ENCODE measurements around the gene GPRC5D.

GPRC5D gene

DNA sequence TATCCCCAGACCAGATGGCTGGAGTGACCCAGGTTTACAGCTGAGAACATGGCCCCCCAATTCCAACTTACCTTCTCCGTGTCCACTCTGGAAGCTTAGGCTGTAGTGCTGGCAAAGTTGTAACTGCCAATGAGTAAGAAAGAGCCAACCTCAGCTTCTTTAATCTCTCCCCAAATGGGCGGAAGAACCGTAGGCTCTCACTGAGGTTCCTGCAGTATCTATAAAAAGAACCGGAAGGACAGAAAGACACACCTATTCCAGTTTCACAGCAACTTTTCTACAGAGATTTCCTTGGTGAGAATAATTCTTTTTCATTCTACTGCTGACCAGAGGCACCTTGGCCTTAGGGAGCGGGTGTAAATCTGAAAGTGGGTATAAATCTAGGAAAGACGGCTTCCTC, at the start of gene GPRC5D:
GPRC5D (minus strand) TSS at position 135 of the 400 bp plus-strand sequence. CDS start 1,786 bp downstream, outside the sequence.
- DNase-seq, result no peak

DNA sequence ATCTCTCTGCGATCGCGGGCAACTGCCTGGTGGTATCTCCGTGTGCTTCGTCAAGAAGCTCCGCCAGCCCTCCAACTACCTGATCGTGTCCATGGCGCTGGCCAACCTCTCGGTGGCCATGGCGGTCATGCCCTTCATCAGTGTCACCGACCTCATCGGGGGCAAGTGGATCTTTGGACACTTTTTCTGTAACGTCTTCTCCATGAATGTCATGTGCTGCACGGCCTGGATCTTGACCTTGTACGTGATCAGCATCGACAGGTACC, 49.7 kb upstream of the GPRC5D start:
- no peak for DNase-seq

DNA sequence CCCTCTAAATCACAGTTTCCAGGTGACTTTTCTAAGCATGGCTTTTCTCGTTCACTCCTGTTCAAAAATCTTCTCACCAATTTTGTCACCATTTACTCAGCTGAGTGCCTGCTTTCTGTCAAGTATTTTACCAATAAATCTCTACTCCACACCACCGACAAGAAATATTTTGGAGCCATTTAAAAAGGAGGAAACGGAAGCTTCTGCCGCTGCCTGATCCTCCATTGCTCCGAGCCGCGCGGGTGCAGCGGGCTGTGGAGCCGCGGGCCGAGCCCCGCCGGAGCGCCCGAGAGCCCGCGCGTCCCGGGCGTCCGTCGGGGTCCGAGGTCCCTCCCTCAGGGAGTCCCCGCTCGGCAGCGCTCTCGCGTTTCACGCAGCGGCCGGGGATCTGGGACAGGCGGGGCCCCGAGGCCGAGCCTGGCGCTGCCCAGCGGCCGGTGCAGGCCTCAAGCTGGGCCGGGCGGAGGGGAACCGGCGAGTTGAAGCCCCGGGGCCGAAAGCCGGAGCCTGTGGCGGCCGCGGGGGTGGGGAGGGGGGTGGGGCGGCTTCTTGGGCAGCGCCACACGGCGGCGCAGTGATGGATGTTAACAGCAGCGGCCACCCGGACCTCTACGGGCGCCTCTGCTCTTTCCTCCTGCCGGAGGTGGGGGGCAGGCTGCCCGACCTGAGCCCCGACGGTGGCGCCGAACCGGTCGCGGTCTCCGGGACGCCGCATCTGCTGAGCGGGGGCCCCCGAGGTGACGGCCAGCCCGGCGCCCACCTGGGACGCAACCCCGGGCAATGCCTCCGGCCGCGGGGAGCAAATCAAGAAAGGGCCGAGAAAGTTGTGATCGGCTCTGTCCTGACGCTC, 49.2 kb upstream of the GPRC5D start:
- DNase-seq, result peak; percentile 85

DNA sequence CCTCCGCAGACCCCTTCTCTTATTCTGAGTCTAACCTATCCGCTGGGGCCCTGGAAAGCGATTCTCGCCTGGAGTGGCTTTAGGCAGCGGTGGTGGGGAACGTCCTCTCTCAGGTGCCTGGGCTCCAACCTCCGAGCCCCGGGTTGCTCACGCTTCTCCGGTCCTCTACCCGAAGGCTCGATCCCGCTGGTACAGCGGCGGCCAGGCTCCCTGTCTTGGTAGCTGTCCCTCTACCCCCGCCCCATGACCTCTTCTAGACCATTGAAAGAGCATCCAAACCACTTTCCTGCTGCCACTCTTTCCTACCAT, 48.6 kb upstream of the GPRC5D start:
- DNase-seq, result no peak

DNA sequence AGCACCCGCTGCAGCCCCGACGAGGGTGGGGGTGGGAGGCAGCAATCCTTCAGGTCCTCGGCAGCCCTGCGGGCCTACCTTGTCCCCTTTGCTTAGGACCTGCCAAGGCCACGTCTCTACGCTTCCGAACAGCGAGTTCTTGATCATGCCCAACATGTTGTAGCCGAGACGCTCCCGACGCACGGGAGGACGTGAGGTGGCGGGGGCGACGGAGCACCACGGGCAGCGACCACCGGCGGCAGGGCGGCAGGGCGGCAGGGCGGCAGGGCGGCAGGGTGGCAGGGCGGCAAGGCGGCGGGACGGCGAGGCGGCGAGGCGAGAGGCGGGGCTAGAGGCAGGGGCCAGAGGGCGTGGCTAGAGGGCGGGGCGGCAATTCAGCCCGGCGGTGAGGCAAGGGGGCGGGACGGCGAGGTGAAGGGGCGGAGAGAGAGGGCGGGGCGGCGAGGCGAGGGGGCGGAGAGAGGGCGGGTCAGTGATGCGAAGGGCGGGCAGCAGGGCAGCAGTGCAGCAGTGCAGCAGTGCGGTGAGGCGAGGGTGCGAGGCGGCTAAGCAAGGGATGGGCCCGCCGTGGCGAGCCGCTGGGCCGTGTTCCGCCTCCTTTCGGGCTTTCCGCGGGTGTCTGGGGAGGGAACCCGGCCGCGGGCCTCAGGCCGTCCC, 48.1 kb upstream of the GPRC5D start, which contains the start of gene HEBP1:
HEBP1 (minus strand) TSS at position 307 of the 657 bp plus-strand sequence; CDS start at position 156, 151 bp downstream.
- DNase-seq, result peak; percentile 97

DNA sequence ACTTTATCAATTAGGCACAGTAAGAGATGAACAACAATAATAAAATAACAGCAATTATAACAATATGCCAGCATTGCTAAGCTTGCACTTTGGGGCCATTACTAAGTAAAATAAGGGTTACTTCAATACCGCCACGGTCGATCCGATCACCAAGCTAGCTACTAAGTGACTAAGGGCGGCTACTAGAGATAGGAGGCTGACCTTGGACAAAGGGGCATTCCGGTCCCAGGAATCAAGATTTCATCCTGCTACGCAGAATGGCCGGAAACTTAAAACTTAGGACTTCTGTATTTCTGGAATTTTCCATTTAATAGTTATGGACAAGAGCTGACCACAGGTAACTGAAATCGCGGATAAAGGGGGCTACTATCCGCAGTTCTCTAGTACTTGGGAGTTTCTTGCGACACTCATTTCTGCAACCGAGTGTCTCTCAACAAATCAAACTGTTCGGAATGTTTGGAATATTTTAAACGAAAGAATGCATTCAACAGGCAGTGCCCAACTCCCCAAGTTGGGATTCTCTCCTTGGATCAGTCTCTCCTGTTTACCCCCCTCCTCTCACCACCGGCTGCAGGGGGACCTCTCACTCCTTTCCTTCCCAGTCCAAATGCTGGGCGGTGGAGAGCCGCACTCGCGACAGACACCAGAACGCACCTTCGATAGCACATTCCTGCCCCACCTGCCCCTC, 47.4 kb upstream of the GPRC5D start:
- DNase-seq, result no peak

DNA sequence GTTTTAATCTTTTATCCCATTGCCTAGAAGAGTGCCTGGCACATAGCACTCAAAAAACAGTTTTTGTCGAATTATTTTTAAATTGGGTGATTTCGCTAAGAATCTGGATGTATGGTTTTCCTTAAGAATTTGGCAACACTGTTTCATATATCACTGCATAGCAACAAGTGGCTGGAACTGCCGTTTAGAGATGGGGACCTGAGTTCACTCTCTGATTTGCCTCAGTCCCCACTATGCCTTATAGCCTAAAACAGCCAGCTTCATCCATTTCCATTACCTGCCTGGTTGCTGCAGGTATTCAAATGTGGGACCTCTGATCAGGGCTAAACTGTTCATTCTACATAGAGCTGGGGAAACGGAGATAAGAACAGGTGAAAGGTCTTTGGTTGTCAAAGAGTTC, 46.3 kb upstream of the GPRC5D start:
- DNase-seq, result no peak

DNA sequence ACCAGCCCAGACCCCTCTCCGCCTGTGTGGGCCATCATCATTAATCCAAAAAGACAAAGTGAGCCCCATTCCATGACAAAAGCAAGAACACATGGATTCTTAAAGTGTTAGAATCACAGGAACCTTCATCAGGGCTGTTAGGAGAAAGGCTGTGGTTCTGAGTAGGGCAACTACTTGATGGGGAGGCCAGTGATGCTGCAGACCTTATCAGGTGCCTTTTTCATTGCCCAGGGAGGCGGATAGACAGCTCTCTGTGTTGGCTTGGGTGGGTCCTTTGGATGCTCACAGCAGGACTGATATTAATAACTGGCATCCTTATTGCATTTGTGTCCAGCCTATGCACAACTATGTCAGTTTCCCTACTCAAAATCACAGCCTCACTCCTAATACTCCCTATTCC, 45.8 kb upstream of the GPRC5D start:
- no peak for DNase-seq

DNA sequence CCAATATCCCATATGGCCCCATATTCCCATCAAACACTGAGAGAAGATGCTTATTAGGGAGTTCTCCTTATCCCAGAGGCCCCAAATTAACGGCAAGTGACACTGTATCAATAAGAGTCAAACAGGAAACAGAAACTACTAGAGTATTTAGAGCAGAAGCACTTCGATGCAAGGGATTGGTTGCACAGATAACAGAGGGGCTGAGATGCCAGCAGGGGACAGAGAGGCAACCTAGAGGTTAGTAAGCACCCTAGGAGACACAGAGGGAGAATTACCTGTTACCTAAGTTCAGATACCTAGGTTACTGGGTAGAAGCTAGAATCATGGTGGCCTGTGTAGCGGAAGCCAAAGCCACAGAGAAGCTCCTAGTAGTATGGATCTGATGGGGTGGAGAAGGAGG, 45.2 kb upstream of the GPRC5D start:
- no peak for DNase-seq

DNA sequence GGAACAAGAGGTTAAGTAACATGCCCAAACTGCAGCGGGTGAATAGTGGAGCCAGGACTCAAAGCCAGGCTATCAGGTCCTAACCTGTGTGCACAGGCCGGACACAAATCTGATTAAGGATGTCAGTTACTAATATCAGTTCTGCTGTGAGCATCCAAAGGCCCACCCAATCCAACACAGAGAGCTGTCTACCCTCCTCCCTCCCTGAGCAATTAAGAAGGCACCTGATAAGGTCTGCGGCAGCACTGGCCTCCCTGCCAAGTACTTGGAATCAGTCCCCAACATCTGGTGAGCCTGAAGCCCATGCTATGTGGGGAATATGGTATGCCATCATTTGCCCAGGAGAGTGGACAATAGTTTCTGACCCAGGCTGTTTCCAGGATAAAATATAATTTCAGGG, 44.2 kb upstream of the GPRC5D start:
- no peak for DNase-seq

DNA sequence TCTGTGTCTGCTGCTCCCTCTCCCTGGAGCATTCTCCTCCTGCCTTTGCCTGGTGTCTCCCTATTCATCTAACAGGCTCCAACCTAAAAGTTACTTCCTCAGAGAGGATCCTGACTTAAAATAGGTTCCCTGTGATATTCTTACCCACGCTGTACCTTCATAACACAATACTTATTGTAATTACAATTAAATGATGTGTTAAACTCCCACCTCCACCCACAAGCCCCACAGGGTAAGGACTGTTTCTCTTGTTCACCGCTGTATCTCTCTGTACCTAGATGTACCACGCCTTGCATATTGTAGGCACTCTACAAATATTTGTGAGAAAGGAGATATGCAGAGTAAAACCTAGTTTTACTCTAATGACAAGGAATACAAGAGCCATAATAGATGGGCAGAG, 43.1 kb upstream of the GPRC5D start:
- DNase-seq, result no peak

DNA sequence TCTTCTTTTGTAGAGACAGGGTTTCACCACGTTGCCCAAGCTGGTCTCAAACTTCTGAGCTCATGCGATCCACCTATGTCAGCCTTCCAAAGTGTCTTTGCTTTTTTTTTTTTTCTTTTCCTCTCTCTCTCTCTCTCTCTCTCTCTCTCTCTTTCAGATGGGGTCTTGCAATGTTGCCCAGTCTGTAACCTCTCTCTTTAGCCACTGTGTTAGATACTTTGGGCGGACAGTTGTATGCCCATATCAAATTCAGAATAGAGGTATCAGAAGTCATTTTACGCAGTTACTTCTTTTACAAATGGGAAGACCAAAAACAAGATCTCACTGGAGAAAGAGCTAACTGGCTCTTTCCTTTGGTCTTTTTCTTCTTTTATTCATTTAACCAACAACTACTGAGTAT, 41.4 kb upstream of the GPRC5D start:
- no peak for DNase-seq

DNA sequence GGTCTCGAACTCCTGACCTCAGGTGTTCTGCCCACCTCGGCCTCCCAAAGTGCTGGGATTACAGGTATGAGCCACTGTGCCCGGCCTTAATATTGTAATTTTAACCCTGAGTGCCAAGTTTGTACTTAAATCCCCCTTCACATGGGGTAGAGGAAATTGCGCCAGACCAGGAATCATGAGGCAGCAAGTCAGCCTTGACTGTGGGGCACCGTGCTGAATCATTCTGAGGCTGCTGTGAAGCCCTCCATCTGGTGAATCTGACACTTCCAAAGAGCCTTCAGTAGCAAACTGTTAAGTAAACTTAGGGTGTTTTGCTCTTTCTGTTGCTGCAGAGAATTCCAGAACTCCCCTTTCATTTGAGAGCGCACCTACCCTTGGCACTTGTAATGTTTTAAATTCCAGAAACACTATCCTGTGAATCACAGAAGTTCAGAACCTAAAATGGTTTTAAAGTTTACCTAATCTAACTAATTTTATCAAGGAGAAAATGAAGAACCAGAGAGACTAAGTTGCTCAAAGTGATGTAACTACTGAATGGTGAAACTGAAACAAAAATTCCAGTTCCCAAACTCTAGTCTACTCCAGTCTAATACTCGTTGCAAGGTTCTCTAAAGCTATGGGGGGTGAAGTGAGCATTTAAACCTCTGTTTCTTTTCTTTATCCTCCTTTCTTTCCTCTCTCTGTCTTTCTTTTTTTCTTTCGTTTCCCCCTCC, 40.6 kb upstream of the GPRC5D start:
- no peak for DNase-seq

DNA sequence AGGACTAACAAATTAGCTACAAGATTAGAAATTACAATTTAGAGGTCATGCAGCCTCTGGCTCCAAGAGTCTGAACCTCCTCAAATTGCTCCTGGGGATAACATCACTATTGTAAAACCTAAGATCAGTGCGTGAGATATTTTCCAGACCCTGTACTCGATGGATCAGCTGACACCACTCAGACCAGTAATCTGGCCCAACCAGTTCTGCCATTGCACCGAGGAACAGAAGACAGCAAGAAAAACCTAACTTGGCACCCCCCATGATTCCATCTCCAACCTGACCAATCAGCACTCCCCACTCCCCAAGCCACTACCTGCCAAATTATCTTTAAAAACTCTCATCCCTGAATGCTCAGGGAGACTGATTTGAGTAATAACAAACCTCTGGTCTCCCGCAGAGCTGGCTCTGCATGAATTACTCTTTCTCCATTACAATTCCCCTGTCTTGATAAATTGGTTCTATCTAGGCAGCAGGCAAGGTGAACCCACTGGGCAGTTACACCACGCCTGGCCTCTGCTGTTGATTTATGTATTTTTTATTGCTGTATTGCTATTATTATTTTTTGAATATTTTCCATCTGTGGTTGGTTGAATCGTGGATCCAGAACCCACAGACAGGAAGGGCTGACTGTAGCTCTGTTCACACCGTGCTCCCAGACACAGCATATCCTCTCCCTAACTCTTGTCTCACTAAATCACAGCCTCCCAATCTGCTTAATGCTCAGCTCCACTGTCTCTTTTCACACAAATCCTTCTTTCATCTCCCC, 38.9 kb upstream of the GPRC5D start:
- DNase-seq, result no peak

DNA sequence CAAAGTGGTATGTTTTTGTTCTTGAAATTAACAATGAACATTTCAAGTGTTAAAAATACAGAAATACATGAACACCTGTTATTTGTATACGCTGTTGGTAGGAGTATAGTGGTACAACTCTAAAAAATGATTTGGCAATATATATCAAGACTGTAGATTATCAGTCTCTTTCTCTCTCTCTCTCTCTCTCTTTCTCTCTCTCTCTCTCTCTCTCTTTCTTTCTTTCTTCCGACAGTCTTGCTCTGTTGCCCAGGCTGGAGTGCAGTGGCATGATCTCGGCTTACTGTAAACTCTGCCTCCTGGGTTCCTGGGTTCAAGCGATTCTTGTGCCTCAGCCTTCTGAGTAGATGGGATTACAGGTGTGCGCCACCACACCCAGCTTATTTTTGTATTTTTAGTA, 35.5 kb upstream of the GPRC5D start:
- no peak for DNase-seq

DNA sequence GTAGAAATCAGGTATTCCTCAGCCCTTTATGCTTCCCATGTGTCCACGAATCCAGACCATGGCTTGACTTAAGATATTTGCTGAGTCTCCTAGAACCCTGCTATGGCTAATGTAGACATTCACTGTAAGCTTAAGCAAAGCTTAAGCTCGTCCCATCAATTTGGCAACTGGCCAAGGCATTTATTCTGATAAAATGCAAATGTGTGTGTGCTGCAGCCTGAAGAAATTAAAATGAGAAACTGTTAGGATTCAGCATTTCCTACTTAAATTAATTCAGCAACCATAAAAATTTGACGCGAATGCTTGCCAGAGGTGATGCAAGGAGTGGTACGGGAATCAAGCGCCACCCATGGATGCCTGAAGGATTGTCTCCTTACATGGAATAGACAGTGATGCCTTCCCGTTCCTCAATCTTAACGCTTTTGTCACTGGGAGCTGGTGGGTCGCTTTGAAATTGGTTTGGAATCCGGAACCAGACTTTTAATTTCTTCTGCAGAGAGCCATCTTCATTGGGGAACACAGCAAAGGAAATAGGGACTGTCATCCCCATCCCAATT, 34.9 kb upstream of the GPRC5D start:
- DNase-seq, result no peak

DNA sequence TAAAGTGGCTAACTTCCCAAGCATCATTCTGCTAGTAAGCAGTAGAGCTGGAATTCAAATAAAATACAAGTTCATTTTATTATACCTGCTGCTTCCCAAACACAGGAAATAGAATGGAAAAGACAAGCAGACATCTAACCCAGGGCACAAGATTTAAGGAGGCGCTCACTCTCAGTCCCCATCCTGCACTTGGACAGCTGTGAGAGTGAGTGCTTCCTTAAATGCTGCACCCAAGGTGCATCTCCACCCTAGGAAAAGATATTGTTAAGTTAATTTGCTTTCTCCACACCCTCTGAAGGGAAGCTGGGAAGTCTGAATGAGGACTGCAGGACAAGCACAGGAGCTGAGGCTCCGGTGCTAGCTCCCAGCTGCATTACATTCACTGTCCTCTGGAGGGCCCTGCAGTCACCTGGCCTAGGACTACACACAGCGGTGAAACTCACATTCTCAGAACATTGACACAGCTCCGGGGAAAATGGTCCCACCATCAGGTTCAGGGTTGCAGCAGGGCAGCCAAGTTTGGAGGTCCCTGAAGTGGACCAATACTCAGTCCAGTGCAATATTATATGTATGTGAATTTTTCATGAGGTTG, 33.9 kb upstream of the GPRC5D start:
- no peak for DNase-seq

DNA sequence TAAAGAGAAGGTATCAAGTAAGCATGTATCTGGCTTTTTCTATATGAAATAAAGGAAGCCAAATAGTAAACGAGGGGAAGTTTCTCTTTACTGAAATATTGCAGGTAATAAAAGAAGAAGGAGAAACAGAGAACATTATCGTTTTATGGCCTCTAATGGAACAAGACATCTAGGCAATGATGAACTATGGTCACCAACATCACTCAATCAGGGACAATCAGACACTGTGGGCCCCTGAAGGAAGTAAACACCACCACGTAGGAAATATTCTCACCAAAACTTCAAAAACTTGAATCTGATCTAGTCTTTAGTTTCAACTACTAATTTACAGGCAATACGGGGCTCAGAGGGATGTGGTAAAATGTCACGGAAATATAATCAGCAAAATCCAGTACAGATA, 32.2 kb upstream of the GPRC5D start:
- no peak for DNase-seq

DNA sequence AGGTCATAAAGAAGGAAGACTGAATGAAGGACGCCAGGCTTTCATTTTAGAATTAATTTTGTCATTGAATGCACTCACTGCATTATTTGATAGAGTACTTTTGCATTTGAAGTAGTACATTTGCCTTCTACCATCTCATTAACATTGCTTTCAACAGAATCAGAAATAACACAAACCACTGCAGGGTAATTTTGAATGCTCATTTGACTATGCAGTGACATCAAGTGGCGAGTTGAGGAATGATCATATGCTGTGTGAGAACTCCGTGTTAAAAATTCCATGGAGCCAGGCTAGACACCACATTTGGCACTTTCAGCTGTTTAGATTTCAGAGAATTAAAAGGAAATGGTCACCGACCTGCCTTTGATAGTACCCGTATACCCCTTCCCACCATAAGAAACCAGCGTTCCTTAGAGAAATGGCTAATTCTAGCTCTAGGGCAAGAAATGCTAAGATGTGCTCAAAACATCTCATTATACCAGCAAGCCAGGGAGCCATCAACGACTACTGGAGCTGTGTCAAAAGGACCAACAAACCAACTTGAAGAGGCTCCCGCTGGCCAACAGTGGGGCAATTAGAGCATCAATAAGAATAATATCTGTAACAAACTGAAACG, 31.6 kb upstream of the GPRC5D start:
- DNase-seq, result peak; percentile 73

DNA sequence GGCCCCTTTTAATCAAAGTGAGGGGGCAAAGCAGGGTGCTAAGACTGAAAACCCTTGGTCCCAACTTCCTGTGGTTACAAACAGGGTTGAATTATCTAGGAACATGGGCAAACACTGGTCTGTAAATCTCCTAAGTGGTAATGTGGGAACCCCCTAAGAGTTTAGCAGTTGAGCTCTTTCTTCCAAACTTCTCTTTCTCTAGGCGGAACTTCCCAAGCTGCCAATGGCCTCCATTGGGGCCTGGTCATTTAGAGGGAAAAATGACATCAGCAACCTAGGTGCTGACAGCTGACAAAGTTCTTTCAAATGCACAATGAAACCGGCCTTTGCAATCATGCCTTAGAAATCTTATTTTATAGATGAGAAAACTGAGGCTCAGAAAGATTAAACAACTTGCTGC, 30.4 kb upstream of the GPRC5D start:
- no peak for DNase-seq

DNA sequence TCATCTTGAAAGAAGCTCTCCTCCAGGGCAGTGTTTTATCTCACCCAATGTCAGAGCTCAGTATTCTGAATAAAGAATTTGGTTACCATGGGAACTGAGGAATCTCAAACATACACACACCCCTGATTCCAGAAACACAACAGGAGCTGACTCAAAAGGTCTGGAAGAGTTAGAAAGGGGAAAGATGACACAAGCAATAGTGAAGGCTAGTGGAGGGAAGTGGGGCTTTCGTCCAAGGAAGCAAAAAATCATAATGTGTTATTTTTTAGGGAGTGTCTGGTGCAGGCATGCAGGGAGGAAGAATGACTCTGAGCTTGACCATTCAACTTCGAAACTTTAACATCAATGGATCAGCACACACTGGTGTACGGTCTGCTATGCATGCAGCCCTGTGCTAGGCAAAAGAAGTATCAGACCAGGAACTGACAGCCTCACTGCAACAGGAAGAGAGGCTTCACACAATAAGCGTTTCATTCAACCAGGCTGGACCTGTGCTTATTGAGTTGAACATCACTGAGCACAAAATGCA, 27.8 kb upstream of the GPRC5D start:
- DNase-seq, result peak; percentile 62
